T follicular helper cell (primary cell): Measurements from ENCODE around the gene C2.
"Not testable (repeated sequence)": the region's sequence is repeated elsewhere in the genome, so short reads cannot be mapped to it uniquely, and the experiment has no call there.

ENCODE experiments used
- DNase-seq: peaks from one replicate; pipeline ENCODE4 v3.0.0-alpha.2; 2020; ENCODE audit warnings: low read depth

C2 gene

GRCh38 chr6:31956796-31957195 is 29.3 kb downstream of the C2 start:
- no peak for DNase-seq

GRCh38 chr6:31958412-31958740 is 30.9 kb downstream of the C2 start:
- DNase-seq, result no peak

GRCh38 chr6:31958741-31959739 is 31.5 kb downstream of the C2 start, which contains the start of the genes NELFE and SKIC2:
NELFE (minus strand) TSS chr6:31958971; CDS start chr6:31958446, 525 bp downstream.
SKIC2 (plus strand) TSS chr6:31959175; CDS start chr6:31959193, 18 bp downstream.
- DNase-seq, result peak; percentile 97

- no peak for DNase-seq
Observed at GRCh38 chr6:31961616-31962015, 34.1 kb downstream of the C2 start.

GRCh38 chr6:31963921-31964320 is 36.4 kb downstream of the C2 start:
- DNase-seq, result no peak

GRCh38 chr6:31965700-31966099 is 38.2 kb downstream of the C2 start:
- DNase-seq, result no peak

- no peak for DNase-seq
Observed at GRCh38 chr6:31966506-31966905, 39.0 kb downstream of the C2 start.

GRCh38 chr6:31966997-31967925 is 39.7 kb downstream of the C2 start:
- DNase-seq, result no peak

GRCh38 chr6:31967926-31968320 is 40.4 kb downstream of the C2 start:
- no peak for DNase-seq

- DNase-seq, result no peak
Observed at GRCh38 chr6:31968326-31968725, 40.8 kb downstream of the C2 start.

- DNase-seq, result no peak
Observed at GRCh38 chr6:31968791-31969711, 41.5 kb downstream of the C2 start.

GRCh38 chr6:31969712-31970603 is 42.4 kb downstream of the C2 start:
- DNase-seq, result no peak

GRCh38 chr6:31970604-31971271 is 43.2 kb downstream of the C2 start:
- DNase-seq, result no peak

- no peak for DNase-seq
Observed at GRCh38 chr6:31971279-31971992, 43.9 kb downstream of the C2 start.

GRCh38 chr6:31971993-31972708 is 44.6 kb downstream of the C2 start, which contains the start of gene DXO:
DXO (minus strand) TSS chr6:31972138; CDS start chr6:31971675, 463 bp downstream.
- DNase-seq, result peak; percentile 98

GRCh38 chr6:31972709-31973350 is 45.3 kb downstream of the C2 start:
- no peak for DNase-seq

- not testable (repeated sequence) for DNase-seq
Observed at GRCh38 chr6:31976065-31976464, 48.5 kb downstream of the C2 start.
